Measurements from ENCODE around the gene SPTB.

The SPTB gene

DNA sequence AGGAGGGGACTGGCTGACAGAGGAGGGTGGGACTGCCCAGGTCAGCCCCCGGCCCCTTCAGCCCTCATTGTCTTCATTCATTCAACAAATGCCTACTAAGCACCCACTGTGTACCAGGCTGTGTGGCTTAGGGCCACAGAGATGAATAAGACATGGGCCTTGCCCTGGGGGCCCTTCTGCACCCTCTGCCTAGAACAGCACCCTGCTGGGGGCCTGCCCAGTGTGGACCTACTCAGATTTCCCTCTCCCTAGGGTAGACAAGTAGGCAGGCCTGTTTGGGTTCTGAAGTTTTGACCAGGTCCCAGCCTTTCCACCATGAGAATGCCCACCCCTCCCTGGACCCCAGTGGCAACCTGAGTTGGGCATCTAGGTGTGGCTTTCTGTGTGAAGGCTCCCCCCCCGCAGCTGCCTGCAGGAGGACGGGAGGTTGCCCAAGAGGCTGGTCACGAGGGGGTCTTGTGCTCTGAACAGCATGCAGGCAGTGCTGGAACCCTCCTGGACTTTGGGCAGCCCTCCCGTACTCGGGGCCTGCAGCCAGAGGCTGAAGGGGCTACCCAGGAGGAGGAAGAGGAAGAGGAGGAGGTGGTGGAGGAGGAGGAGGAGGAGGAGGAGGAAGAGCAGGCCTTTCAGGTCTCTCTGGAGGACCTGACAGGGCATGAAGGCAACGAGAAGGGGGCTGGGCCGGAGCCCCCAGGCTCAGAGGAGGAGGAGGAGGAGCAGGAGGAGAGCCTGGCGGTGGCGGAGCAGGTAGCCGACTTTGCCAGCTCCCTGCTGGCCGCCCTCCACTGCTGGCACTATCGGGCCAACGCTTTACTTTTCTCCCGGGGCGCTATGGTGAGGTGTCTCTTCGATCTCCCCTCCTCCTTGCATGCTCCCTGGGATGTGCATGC, 142.1 kb downstream of the SPTB start:
- DNase-seq (ENCODE audit: extremely low spot score, insufficient read length, low read depth) (no peak), FAIRE-seq (no peak)

DNA sequence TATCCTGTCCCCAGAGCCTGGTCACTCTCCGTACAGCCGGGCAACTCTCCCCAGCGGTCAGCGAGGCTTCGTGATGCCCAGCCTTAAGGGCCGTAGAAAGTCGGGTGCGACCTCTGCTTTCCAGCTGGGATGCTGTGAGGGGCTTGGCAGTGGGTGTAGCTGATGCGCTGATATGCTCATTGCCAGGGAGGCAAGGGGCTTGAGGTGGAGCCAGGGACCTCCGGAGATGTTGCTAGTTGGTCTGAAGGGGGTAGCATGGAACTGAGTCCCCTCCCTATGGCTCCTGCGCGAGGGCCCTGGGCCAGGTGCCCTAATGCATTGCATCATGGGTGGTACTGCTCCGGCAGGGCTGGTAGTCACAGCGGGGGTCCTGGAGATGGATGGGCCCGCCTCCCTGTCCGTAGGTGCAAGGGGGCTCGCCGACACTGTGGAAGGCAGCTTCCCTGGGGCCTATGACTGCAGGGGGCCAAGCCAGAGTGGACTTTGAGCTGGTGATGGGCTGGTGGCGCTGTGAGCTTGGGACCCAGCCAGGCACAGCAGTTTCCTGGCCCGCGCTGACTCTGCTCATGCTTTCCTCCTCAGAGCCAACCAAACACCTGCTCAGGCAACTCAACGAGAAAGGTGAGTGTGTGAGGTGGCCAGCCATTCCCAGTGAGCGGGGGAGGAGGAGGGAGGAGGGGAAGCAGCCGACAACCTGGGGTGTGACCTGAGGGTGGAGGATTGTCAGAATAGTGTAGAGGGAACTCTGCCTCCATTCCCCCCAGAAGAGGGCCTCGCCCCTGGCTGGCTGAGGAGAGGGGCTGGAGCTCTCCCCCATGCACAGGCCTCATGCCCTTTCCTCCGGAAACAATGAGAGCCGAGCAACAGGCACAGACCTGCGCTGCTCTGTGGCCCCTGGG, 143.2 kb downstream of the SPTB start:
- DNase-seq (ENCODE audit: extremely low spot score, insufficient read length, low read depth) = no peak
- no peak for FAIRE-seq

DNA sequence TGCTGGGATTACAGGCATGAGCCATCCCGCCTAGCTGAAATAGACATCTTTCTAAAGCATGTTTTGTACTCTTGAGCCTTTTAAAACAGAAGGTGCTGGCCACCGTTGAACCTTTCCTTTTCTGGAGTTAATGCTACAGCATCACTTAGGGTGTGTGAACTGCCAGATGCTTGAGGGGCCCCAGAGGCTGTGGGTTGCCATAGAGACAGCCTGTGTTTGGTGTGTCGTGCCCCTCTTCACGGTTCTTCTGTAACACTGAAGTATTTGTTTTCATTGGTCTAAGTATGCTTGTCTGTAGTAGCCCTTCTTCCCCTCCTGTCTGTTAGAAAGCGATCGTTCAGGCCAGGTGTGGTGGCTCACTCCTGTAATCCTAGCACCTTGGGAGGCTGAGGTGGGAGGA, 144.7 kb downstream of the SPTB start:
- DNase-seq (ENCODE audit: extremely low spot score, insufficient read length, low read depth) (no peak), FAIRE-seq (no peak)

DNA sequence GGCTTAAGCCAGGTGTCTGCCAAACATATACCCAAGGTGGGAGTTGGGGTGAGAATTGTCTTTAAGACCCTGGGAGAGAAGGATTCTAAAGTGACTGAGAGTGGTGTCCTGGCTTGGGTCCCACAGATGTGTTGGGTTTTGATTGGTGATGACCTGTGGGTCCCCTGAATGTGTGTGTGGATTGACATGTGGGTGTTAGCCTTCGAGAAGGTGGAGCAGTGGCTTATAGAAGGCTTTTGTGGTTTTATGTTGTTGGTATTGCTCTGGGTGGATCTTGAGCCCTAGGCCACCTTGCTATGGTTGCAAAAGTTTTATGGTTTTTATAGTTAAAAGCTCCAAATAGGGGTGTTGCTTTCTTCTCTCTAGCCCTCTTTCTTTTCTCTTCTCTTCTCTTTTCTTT, 145.8 kb downstream of the SPTB start:
- no peak for DNase-seq (ENCODE audit: extremely low spot score, insufficient read length, low read depth)
- FAIRE-seq = no peak

DNA sequence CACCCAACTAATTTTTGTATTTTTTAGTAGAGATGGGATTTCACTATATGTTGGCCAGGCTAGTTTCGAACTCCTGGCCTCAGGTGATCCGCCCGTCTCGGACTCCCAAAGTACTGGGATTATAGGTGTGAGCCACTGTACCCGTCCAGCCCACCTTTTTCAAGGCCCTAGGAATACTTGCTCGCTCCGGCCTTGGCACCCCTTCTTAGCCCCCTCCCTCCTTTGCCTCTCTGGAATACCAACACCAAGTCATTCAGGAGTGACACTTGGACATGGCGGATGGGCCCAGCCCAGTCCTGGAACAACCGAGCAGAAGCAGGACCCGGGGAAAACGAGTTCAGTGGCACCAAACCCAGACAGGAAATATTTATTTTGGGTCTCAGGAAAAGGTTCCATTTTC, 146.4 kb downstream of the SPTB start:
- FAIRE-seq (no peak), DNase-seq (ENCODE audit: extremely low spot score, insufficient read length, low read depth) (no peak)

DNA sequence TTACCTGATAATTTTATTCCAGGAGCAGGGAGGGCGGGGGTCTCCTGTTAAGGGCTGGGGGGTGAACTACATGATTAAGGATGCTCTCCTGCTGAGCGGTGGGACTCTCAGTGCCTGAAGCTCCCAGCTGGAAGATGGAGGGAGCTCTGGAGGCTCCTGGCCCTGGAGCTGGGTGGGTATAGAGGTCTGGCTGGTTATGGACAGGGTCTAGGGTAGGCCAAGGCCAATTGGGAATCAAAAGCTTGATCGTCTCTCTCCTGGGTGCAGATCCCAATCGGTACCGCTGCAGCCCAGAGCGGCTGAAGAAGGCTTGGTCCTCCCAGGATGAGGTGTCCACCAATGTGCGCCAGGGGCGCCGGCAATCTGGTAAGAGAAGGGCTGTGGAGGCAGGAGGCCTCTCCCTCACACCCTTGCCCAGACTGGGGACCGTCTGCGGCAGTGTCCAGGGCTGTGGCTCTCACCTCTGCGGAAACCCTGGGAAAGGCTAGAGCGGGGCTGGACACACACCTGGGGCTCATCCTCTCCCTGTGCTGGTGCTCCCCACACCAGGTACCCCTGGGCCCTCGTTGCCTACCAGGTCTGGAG, 147.1 kb downstream of the SPTB start:
- DNase-seq (ENCODE audit: extremely low spot score, insufficient read length, low read depth) (no peak), FAIRE-seq (no peak)

DNA sequence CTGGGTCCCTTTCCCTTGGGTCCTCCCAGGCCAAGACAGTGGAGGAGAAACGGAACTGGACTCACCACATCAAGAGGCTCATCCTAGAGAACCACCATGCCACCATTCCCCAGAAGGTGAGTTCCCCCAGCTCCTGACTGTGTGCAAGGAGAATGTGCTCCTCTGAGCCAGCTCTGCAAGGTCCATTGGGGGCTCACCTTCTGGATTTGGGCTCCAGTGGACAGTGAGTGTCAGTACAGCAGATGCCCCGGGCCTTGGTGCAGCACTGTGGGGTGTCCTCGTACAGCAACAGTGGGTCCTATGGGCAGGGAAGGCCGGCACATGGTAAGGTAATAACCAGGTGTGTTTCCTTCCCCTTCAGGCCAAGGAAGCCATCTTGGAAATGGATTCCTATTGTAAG, 147.6 kb downstream of the SPTB start:
- no peak for FAIRE-seq
- DNase-seq (ENCODE audit: extremely low spot score, insufficient read length, low read depth) = no peak

DNA sequence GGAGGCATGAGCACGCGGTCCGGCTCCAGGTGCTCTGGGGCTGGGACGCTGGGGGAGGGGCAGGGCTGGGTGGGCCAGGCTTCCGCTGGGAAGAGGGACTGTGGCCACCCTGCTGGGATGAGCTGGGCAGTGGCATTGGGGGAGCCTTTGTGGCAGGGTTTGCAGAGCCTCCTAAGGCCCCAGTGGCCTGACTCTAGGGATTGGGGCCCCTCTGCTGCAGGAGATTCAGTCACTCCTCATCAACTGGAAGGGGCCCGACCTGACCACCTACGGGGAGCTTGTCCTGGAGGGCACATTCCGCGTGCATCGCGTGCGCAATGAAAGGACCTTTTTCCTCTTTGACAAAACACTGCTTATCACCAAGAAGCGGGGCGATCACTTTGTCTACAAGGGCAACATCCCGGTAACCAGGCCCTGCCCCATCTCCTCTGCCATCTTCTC, 148.5 kb downstream of the SPTB start:
- DNase-seq (ENCODE audit: extremely low spot score, insufficient read length, low read depth) (no peak), FAIRE-seq (no peak)

DNA sequence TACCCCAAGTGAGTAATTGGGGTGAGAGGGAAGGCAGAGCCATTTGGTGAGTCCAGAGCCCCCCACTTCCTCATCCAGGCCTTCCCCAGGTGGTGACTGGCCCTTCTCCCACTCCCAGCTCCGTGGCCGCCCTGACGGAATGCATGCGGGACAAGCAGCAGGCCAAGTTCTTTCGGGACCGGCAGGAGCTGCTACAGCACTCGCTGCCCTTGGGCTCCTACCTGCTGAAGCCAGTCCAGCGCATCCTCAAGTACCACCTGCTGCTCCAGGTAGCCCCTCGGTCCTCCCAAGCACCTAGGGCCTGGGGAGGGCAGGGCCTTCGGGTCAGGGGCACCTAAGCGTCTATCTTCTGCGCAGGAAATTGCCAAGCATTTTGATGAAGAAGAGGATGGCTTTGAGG, 149.0 kb downstream of the SPTB start:
- DNase-seq (ENCODE audit: extremely low spot score, insufficient read length, low read depth) = no peak
- FAIRE-seq = no peak

DNA sequence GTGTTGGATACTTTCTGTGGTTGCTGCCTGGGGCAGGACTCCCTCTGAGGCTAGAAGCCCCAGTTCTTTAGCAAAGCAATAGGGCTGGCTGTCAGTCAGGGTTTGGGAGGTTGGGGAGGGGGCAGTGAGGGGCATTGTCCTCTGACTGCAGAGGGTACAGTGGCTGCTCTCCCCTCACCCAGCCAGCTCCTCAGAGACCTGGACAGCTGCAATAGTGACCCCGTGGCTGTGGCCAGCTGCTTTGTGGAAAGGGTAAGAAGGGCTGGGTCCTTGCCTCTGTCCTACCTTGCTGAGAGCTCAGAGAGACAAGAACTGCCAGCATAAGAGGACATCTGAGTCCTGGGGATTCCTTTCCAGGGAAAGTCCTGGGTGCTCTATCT, 149.7 kb downstream of the SPTB start:
- FAIRE-seq (no peak), DNase-seq (ENCODE audit: extremely low spot score, insufficient read length, low read depth) (no peak)

DNA sequence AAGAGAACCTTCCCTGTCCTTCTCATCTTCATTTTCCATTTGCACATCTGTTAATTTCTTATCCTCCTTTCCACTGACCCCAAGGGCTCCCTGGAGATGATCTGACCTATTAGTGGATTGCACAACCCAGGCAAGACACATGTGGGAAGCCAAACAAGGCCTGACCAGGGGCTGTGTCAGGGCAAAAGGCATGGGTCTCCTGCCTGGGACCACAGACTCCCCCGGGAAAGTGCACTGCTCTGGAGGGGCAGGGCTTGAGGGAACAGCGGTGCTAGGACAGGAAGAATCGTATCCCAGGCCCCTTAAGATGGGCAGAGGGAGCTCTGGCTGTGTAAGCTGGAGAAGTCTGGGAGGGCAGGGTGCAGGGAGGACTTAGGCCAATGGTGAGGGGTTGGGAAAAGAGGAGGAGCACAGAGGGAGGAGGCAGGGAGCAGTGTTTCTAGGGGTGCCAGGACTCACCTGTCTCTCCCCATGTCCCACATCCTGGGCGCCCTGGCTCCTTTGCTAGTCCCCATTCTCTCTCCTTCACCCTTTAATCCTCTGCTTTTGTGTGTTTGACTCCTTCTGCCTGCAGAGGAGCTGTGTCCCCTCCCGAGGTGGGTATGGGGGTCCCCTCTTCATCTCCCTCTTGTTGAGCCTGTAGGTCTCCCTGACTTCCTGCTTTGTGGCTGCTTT, 150.2 kb downstream of the SPTB start:
- FAIRE-seq (no peak), DNase-seq (ENCODE audit: extremely low spot score, insufficient read length, low read depth) (no peak)

DNA sequence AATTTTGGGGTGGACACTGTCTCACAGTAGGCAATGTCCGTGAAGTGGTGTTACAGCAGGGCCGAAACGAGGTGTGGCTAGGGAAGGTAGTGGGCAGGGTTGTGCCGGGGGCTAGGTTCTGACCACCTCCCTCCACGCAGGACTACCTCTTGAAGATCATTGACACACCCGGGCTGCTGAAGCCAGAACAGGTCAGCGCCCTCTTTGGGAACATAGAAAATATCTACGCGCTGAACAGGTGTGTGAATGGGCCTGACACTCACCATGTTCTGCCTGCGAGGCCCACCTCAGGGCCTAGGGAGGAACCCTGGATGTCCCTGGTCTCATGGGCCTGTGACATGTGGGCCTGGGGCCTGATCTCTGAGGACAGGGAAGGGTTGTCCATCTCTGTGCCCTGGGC, 150.9 kb downstream of the SPTB start:
- DNase-seq (ENCODE audit: extremely low spot score, insufficient read length, low read depth) (no peak), FAIRE-seq (no peak)

DNA sequence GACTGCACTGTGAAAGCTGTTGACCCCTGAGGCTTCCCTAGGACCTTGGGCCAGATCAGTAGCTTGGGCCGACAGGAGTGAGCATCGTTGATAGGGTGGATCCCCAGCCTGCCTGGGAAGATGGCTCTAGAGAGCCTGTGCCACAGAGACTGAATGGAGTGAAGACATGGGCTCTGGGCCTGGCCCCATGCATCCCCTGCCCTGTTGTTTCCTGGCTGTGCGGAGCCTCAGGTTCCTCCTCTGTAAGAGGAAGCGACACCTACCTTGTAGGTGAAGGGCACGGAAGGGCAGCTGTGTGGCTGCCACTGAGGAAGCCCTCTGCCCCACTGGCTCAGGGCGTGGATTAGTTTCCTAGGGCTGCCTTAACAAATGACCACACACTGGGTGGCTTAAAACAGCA, 151.6 kb downstream of the SPTB start:
- no peak for FAIRE-seq
- DNase-seq (ENCODE audit: extremely low spot score, insufficient read length, low read depth) = no peak

DNA sequence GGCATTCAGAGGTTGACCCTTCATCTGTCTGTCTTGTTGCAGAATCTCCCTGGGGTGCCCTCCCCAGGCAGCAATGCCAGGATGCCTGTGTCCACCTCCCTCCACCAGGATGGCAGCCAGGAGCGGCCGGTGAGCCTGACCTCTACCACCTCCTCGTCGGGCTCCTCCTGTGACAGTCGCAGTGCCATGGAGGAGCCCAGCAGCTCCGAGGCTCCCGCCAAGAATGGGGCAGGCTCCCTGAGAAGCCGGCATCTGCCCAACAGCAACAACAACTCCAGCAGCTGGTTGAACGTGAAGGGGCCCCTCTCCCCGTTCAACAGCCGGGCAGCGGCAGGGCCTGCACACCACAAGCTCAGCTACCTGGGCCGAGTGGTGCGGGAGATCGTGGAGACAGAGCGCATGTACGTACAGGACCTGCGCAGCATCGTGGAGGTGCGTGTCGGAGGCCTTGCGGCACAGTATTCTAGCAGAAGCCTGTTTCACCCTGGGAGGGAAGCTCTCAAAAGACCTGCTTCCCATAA, 152.1 kb downstream of the SPTB start:
- no peak for FAIRE-seq
- DNase-seq (ENCODE audit: extremely low spot score, insufficient read length, low read depth) = no peak

DNA sequence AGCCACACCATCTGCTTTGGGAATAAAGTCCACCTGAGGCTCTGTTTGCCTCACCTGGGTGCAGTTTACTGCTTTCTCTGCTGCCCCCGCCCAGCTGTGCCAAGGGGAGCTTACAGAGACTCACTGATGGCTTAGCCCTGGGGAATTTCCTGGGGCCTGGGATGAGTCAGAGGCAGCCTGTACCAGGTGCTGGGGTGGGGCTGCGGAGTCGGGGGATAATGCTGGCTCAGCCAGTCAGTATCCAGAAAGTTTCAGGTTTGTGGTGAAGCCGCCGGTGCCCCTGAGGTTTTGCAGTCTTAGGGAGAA, 153.2 kb downstream of the SPTB start:
- DNase-seq (ENCODE audit: extremely low spot score, insufficient read length, low read depth) (no peak), FAIRE-seq (no peak)

DNA sequence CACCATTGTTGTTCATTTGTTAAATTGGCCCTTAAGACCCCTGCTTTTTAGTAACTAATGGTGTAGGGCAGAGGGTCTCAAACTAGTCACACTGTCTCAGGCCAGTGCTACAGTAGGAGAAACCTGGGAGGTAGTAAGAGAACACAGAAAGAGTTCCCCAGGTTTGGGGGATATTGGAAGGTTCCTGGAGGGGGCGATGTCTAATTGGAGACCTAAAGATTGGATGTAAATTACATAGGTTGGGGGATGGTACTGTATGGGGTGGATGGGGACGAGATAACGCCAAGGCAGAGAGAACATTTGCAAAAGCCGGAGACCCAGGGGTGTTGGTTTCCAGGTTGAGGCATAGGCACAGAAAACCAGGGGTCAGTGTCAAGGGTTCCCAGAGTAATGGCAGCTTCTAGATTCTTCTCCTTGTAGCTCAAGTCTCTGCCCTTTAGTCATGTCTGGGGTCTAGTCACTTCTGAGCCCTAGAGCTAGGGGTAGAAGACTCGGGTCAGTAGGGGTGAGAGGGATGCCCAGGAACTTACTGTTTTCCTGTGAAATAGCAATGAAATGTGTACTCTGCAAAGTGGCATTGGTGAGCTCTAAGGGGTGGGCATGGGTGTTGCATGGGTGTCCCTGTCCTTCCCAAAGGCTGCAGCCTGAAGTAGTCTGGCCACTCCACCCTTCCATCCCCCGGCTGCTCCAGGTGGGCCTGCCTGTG, 153.7 kb downstream of the SPTB start:
- FAIRE-seq (no peak), DNase-seq (ENCODE audit: extremely low spot score, insufficient read length, low read depth) (no peak)

DNA sequence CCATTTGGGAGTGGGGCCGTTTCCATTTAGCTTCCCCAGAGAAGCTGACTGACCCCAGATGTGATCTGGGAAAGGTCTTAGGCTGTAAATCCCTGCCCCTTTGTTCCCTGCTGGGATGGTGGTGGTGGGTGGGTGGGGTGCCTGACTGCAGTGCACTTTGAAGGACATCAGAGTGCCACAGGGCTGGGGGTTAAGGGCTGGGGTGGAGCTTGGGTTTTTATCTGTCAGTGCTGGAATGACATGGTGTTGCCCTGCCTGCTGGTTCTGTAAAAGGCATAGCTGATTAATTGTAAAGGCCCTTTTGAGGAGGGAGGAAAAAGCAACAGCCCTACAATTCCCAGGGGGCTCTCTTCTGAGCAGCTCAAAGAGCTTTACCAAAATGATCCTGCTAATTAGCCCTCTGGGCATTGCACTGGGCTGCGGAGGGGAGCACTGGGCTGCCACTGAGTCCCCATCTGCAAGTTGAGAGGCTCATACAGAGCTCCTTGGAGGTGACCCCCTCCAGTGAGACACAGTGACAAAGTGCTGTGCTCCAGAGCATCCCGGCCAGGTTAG, 154.4 kb downstream of the SPTB start:
- DNase-seq (ENCODE audit: extremely low spot score, insufficient read length, low read depth) (no peak), FAIRE-seq (no peak)

DNA sequence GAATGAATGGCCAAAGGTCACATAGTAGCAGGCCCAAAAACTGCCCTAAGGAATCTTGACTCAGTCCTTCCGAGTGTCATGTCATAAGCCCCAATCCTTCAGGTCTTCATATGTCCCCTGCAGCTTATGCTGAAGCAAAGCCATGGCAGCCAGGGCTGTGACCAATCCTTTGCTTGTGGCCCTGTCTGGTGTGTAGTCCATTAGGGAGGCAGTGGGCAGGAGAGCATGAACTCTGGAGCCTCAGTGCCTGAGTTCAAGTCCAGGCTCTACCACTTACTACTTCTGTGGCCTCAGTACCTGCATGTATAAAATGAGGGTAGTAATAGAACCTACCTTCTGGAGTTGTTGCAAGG, 155.2 kb downstream of the SPTB start:
- no peak for DNase-seq (ENCODE audit: extremely low spot score, insufficient read length, low read depth)
- no peak for FAIRE-seq

Measured in GM18507 (cell line).